GM12801 (cell line): ENCODE data around the gene TRPV2.

Source experiments
- CTCF ChIP-seq: IDR thresholded peaks from one replicate; pipeline ENCODE4 v1.5.1; 2011; ENCODE audit warnings: control low read depth; ENCODE audit not compliant: insufficient read length; ENCODE audit errors: extremely low read depth

Gene TRPV2

DNA sequence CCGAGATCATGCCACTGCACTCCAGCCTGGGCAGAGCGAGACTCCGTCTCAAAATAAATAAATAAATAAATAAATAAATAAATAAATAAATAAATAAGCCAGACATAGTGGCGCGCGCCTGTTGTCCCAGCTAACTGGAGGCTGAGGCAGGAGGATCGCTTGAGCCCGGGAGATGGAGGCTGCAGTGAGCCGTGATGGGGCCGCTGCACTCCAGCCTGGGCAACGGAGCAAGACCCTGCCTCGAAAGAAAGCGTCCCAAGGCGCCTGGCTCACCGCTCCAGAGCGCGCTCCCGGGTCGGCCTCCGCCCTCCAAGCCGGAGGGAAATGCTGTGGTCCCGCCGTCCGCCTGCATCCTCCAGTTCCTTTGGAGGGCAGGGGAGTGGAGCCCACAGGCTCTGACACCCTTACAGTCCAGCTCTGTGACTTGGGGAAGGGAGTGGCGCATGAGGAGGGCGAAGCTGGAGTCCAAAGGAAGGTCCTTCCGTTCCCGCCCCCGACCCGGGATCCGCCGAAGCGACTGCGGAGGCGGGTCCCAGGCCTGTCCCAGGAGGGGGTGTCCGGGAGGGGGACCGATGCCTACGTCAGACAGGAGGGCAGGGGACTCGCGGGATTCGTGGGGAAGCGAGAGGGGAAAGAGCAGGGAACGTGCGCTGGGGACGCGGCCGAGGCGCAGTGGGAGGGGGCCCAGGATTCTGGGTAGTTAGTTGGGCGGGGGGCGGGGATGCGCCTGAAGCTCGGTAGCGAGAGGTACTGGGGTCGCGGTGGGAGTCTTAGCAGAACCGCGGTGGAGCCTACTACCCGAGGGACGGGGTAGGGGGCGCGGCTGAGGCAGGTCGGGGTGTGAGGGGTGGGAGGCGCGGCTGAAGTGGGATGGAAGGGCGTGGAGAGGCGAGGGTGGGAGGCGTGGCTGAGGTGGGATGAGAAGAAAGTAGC lies 8.4 kb upstream of the TRPV2 start:
- TF ChIP-seq CTCF, result no peak

DNA sequence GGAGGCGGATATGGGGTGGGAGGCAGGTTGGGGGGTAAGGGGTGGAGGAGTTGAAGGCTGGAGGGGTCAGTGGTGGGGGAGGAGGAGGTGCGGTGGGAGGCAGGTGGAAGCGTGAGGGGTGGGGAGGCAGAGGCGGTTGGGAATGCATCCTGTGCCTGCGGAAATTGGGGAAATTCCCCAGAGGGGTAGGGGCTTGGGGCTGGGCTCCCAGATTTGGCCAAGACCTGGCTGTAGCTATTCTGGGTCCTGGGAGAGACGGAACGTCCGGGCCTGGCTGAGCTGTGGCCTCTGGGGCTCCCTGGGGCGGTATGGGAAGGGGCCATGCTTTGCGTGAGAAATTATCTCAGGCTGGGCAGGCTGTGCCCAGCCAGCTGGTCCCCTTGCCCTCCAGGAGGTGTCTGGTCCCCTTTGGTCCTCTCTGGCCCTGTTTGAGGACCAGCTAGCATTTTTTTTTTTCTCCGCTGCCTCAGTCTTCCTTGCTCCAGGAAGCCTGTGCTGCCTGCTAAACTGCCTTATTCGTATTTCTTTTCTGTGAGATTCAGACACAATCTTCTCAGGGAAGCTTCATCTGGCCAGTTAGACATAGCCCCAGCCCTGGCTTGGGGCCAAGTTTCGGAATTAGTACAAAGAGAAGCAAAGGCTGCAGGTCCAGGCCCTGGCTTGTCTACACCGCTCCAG lies 7.3 kb upstream of the TRPV2 start:
- TF ChIP-seq CTCF, result no peak

- TF ChIP-seq CTCF, result no peak
Observed at GRCh38 chr17:16417399-16417798, 2.0 kb downstream of the TRPV2 start.

DNA sequence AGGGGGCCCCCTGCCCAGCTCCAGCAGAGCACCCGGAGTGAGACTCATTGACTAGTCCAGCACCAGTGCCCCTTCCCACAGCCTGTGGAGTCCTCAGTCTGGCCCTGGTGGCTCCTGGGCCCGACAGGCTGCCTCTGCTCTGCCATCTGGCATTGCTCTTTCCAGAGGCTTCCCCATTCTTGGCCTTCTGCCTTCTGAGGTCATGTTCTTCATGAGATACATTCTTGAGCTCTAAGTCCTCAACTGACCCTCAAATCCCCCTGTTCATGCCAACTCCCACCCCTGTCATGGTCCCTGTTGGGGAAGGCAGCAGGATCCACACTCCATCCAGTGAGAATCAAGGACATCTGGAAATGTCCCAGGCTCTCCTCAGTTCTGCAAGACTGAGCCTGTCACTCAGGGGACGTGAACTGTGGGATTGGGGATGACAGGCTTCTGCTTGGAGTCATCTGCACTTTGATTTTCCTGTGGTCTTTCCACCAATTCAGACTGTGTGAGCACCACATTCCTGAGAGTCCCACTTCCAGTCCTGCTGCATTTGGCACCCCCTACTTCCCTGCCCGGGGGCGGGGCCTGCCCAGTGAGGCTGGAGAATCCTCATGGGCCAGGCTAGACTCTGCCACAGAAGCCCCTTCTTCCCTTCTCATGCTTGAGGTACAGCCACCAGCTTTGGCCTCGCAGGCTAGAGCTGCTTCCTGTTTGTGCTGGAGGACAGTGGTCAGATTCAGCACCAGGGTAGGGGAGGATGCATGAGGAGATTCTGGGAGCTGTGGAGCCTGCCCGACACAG lies 2.7 kb downstream of the TRPV2 start:
- no peak for TF ChIP-seq CTCF

- no peak for TF ChIP-seq CTCF
Observed at GRCh38 chr17:16418685-16419068, 3.3 kb downstream of the TRPV2 start.

DNA sequence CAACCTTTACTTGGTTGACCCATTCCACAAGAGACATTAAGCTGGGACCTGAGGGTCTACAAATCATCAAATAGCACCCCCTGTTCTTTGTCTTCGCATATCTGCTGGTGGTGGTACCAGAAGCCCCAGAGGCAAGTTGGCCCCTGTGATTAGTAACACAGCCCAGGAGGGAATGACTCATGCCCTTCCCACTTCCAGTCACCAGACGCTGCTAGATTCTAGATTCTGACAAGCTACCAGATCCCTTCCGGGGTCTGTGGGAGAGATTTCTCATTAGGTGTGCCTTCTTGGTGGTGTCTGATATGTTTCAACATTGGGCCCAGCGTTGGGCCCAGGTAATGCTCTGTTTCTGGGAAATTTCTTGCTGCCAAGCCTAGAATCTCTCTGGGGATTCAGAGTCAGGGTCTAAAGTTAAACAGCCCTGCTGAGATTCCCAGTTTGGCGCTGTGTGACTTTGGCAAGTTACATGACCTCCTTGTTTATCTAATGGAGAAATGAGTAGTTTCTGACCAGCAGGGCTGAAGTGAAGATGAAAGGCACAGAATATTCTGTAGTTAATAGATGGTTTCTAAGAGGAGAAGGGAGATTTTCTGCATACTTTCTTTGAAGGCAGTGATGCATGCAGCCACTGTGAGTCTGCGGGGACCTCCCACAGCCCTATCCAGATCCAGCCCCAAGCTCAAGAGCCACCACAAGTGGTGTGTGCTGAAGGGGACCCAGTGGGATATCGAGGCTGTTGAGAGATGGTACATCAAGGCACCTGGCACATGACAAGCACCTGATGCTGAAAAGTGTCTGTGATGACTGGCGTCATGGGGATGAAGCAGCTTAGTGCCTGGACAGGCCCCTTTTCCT lies 3.9 kb downstream of the TRPV2 start:
- no peak for TF ChIP-seq CTCF
